ENCODE measurements around the gene SAPCD2. TPM values are rescaled to one million over a fixed set of nuclear protein-coding genes. Genes with fewer than 3 reads are reported as not detected.
A peak's percentile ranks its signal among the peaks of the same experiment; 100 is the strongest.

The SAPCD2 gene
- total RNA-seq, 1 experiment from 2014 or later, result 18.4 TPM

- in situ Hi-C loops (cut with HindIII; ENCODE audit: low pct_unique_long_range_greater_than_20kb, low sequenced_read_pairs), result no loop called here
- ChIA-PET CTCF (no interaction called here), POLR2A (interaction anchor here (0.5 kb wide), 1 partner anchor 370 kb away, joined by 7 read pairs; no protein-coding TSS in a partner anchor)
- H3K27ac ChIP-seq (ENCODE audit: low read length), result peak overlapping the region; percentile 66
- peak overlapping the region; percentile 53; a peak in 3 of 4 replicates for H3K4me3 ChIP-seq (ENCODE audit: low read depth in 2 of 2, low read length in 2 of 2)
- no peak for ATAC-seq
- intact Hi-C loops (cut with micrococcal nuclease; ENCODE audit: unreplicated experiment), result no loop called here
- H3K4me1 ChIP-seq (ENCODE audit: control insufficient read depth, insufficient read depth, low read length), result peaks cover 2% of the 10 kb centered on the region; the same call in 1 of the 2 replicates
- no peaks in the 10 kb centered on the region; the same call in 1 of the 2 replicates for H3K36me3 ChIP-seq (ENCODE audit: control insufficient read depth, insufficient read depth, low read length)
- no peaks in the 10 kb centered on the region for H3K27me3 ChIP-seq (ENCODE audit: control insufficient read depth, insufficient read depth, low read length)
- H3K9me3 ChIP-seq (ENCODE audit: control insufficient read depth, insufficient read depth, low read depth, low read length), result no peaks in the 10 kb centered on the region
- TF ChIP-seq CTCF (IDR thresholded peaks at IDR 0.05) (no peak), TCF7L2 (IDR thresholded peaks at IDR 0.05; ENCODE audit: low read depth, low read length) (no peak), SIN3A (IDR thresholded peaks at IDR 0.05; ENCODE audit: borderline replicate concordance, insufficient read depth, low read depth, low read length) (no peak), POLR2AphosphoS5 (IDR thresholded peaks at IDR 0.05; ENCODE audit: low read depth, low read length) (no peak), REST (IDR thresholded peaks at IDR 0.05; ENCODE audit: insufficient read depth in 1 of 2, low read depth in 2 of 2, low read length in 1 of 2) (no peak)
- DNase-seq (ENCODE audit: low read depth, low spot score), result no peak
- no TSS peak for BruUV-seq (replicated peaks)
These were observed 925 bp upstream of the SAPCD2 start for GRCh38 chr9:137071282-137071681.

- in situ Hi-C loops (cut with HindIII; ENCODE audit: low pct_unique_long_range_greater_than_20kb, low sequenced_read_pairs), result no loop called here
- H3K9me3 ChIP-seq (ENCODE audit: control insufficient read depth, insufficient read depth, low read depth, low read length), result no peaks in the 10 kb centered on the region
- intact Hi-C loops (cut with micrococcal nuclease; ENCODE audit: unreplicated experiment), result no loop called here
- TF ChIP-seq TCF7L2 (IDR thresholded peaks at IDR 0.05; ENCODE audit: low read depth, low read length) (no peak), CTCF (IDR thresholded peaks at IDR 0.05) (no peak), SIN3A (IDR thresholded peaks at IDR 0.05; ENCODE audit: borderline replicate concordance, insufficient read depth, low read depth, low read length) (no peak), POLR2AphosphoS5 (IDR thresholded peaks at IDR 0.05; ENCODE audit: low read depth, low read length) (no peak), REST (IDR thresholded peaks at IDR 0.05; ENCODE audit: insufficient read depth in 1 of 2, low read depth in 2 of 2, low read length in 1 of 2) (no peak)
- no TSS peak for BruUV-seq (replicated peaks)
- ATAC-seq (peak; percentile 42), DNase-seq (ENCODE audit: low read depth, low spot score) (no peak)
- peaks cover 2% of the 10 kb centered on the region; the same call in 1 of the 2 replicates for H3K4me1 ChIP-seq (ENCODE audit: control insufficient read depth, insufficient read depth, low read length)
- CTCF ChIA-PET, result interaction anchor here (0.6 to 1.0 kb wide), 2 partner anchors 12 to 195 kb away, joined by 3 to 4 read pairs; no protein-coding TSS in a partner anchor
- peak overlapping the region; percentile 53 for H3K4me3 ChIP-seq (ENCODE audit: low read depth in 2 of 2, low read length in 2 of 2)
- POLR2A ChIA-PET, result interaction anchor here (0.6 kb wide), 1 partner anchor 369 kb away, joined by 8 read pairs; no protein-coding TSS in a partner anchor
- peak overlapping the region; percentile 66 for H3K27ac ChIP-seq (ENCODE audit: low read length)
- no peaks in the 10 kb centered on the region for H3K27me3 ChIP-seq (ENCODE audit: control insufficient read depth, insufficient read depth, low read length)
- H3K36me3 ChIP-seq (ENCODE audit: control insufficient read depth, insufficient read depth, low read length), result no peaks in the 10 kb centered on the region; the same call in 1 of the 2 replicates
These were observed 534 bp upstream of the SAPCD2 start for GRCh38 chr9:137070906-137071275.
